ENCODE data around the gene VASH1. TPM values are rescaled to one million over a fixed set of nuclear protein-coding genes. Genes with fewer than 3 reads are reported as not detected.
A peak's percentile ranks its signal among the peaks of the same experiment; 100 is the strongest.
"Not testable (repeated sequence)": the region's sequence is repeated elsewhere in the genome, so short reads cannot be mapped to it uniquely, and the experiment has no call there.

Gene VASH1
- total and polyA plus RNA-seq, 2 donors (not counting 3 experiments of a cell fraction or from before 2014, with no cell fraction given), result 39.8 to 168 TPM

- H3K4me3 ChIP-seq (replicated peaks in 1 of 3; ENCODE audit: insufficient read depth in 1 of 3, low read depth in 1 of 3, low read length in 3 of 3), result no peak overlapping the region
- no peak for TF ChIP-seq FOS (IDR thresholded peaks at IDR 0.05; ENCODE audit: borderline replicate concordance, insufficient read depth, low read length)
- TF ChIP-seq JUN (IDR thresholded peaks at IDR 0.05; ENCODE audit: borderline replicate concordance, insufficient read depth, insufficient read length, low read depth), result no peak
- TF ChIP-seq MYC (IDR thresholded peaks at IDR 0.05; ENCODE audit: low read depth, low read length), result no peak
- H3K9ac ChIP-seq (replicated peaks; ENCODE audit: extremely low read depth, insufficient read depth, low read length), result no peak overlapping the region
- no peaks in the 10 kb centered on the region for H3K79me2 ChIP-seq (ENCODE audit: control insufficient read depth, insufficient read depth, low read length)
- H3K4me1 ChIP-seq (ENCODE audit: control insufficient read depth, extremely low read depth, insufficient read depth, low read length), result peaks cover 3% of the 10 kb centered on the region
- dilution Hi-C loops (cut with MboI; ENCODE audit: extremely low pct_ligation_motif_present, low sequenced_read_pairs), result no loop called here
- H3K36me3 ChIP-seq (ENCODE audit: control insufficient read depth in 2 of 2, extremely low read depth in 1 of 2, insufficient read depth in 2 of 2, low read length in 2 of 2), result no peaks in the 10 kb centered on the region
- no peak overlapping the region for H3K4me2 ChIP-seq (ENCODE audit: insufficient read depth, low read length)
- intact Hi-C loops (cut with micrococcal nuclease), result no loop called here
- no peaks in the 10 kb centered on the region for H3K9me1 ChIP-seq (replicated peaks; ENCODE audit: control insufficient read depth, extremely low read depth, insufficient read depth, low read length)
- H3K9me3 ChIP-seq (replicated peaks; ENCODE audit: control insufficient read depth, insufficient read depth, low read length), result no peaks in the 10 kb centered on the region
- CTCF ChIA-PET, result interaction anchor here (1.0 to 1.4 kb wide), 3 partner anchors 8 to 55 kb away, joined by 3 to 4 read pairs (median 3); no protein-coding TSS in a partner anchor
- H3K27ac ChIP-seq (ENCODE audit: insufficient read depth, low read depth, low read length), result no peak overlapping the region
- BruUV-seq (replicated peaks), result no TSS peak
- DNase-seq (ENCODE audit: low read depth, low spot score) (peak; percentile 31), FAIRE-seq (no peak)
- POLR2A ChIA-PET, result no interaction called here
- H2AFZ ChIP-seq (ENCODE audit: low read depth, low read length), result no peak overlapping the region
- peaks cover 8 to 12% of the 10 kb centered on the region in 2 experiments for H3K27me3 ChIP-seq (ENCODE audit: control insufficient read depth in 2 of 2, insufficient read depth in 2 of 2, low read length in 2 of 2)
- H4K20me1 ChIP-seq (replicated peaks; ENCODE audit: control insufficient read depth, extremely low read depth, insufficient read depth, low read length), result no peaks in the 10 kb centered on the region
These were observed 31.2 kb upstream of the VASH1 start for GRCh38 chr14:76729953-76730505.

GRCh38 chr14:76734501-76734900 lies 26.8 kb upstream of the VASH1 start:
- FAIRE-seq; dilution Hi-C loops (cut with MboI; ENCODE audit: extremely low pct_ligation_motif_present, low sequenced_read_pairs); H3K9ac ChIP-seq (replicated peaks; ENCODE audit: extremely low read depth, insufficient read depth, low read length); DNase-seq (ENCODE audit: low read depth, low spot score); H4K20me1 ChIP-seq (replicated peaks; ENCODE audit: control insufficient read depth, extremely low read depth, insufficient read depth, low read length); H3K9me1 ChIP-seq (replicated peaks; ENCODE audit: control insufficient read depth, extremely low read depth, insufficient read depth, low read length); H3K27me3 ChIP-seq (ENCODE audit: control insufficient read depth in 2 of 2, insufficient read depth in 2 of 2, low read length in 2 of 2); H3K27ac ChIP-seq (ENCODE audit: insufficient read depth, low read depth, low read length); intact Hi-C loops (cut with micrococcal nuclease); BruUV-seq (replicated peaks); H3K4me2 ChIP-seq (ENCODE audit: insufficient read depth, low read length); H3K36me3 ChIP-seq (ENCODE audit: control insufficient read depth in 2 of 2, extremely low read depth in 1 of 2, insufficient read depth in 2 of 2, low read length in 2 of 2); H3K9me3 ChIP-seq (replicated peaks; ENCODE audit: control insufficient read depth, insufficient read depth, low read length); H2AFZ ChIP-seq (ENCODE audit: low read depth, low read length); H3K4me3 ChIP-seq (replicated peaks in 1 of 3; ENCODE audit: insufficient read depth in 1 of 3, low read depth in 1 of 3, low read length in 3 of 3); H3K79me2 ChIP-seq (ENCODE audit: control insufficient read depth, insufficient read depth, low read length); CTCF ChIA-PET; H3K4me1 ChIP-seq (ENCODE audit: control insufficient read depth, extremely low read depth, insufficient read depth, low read length); POLR2A ChIA-PET: not testable (repeated sequence)
